ENCODE results near the gene TNFAIP8L3. TPM values are rescaled to one million over a fixed set of nuclear protein-coding genes. Genes with fewer than 3 reads are reported as not detected.
A peak's percentile ranks its signal among the peaks of the same experiment; 100 is the strongest.

The TNFAIP8L3 gene
- total and polyA plus RNA-seq, 2 of the 4 experiments (the other 2 are of a cell fraction) = 0.29 to 0.90 TPM

GRCh38 chr15:51126842-51127241 is 32.1 kb upstream of the TNFAIP8L3 start:
- Histone ChIP-seq H3K4me2 (ENCODE audit: low read depth, low read length) (no peak overlapping the region), H2BK120ac (ENCODE audit: low read depth, low read length) (no peak overlapping the region), H3K36me3 (ENCODE audit: control insufficient read depth, insufficient read depth, low read length) (no peaks in the 10 kb centered on the region), H4K20me1 (ENCODE audit: insufficient read depth, low read length) (no peaks in the 10 kb centered on the region), H3K27ac (ENCODE audit: insufficient read depth, low read length) (no peak overlapping the region), H2AFZ (replicated peaks; ENCODE audit: low read length, poor library complexity) (no peak overlapping the region), H3K4ac (ENCODE audit: low read depth, low read length) (no peak overlapping the region), H3K14ac (replicated peaks; ENCODE audit: low read depth, low read length) (peak overlapping the region; percentile 61; the same call in 1 of the 2 replicates), H2AK5ac (ENCODE audit: low read depth, low read length) (peak overlapping the region; percentile 15; the same call in 1 of the 2 replicates), H3K56ac (ENCODE audit: extremely low read depth, insufficient read depth, low read length) (no peak overlapping the region), H3K9me3 (ENCODE audit: control insufficient read depth, insufficient read depth, low read length) (no peaks in the 10 kb centered on the region; the same call in 1 of the 2 replicates), H2BK15ac (ENCODE audit: low read depth, low read length) (no peak overlapping the region), H2BK20ac (ENCODE audit: low read depth, low read length) (0 out of 2 replicates have a peak overlapping the region, but pooled peaks have one; percentile 6), H2BK5ac (ENCODE audit: low read depth, low read length, poor library complexity, severe bottlenecking) (no peak overlapping the region), H3K79me1 (ENCODE audit: low read depth in 1 of 2, low read length in 2 of 2) (no peaks in the 10 kb centered on the region), H3K27me3 (ENCODE audit: control insufficient read depth, insufficient read depth, low read length) (no peaks in the 10 kb centered on the region), H3K18ac (ENCODE audit: low read depth, low read length) (no peak overlapping the region), H3K9me1 (ENCODE audit: insufficient read depth, low read length) (peaks cover 8% of the 10 kb centered on the region; the same call in 1 of the 2 replicates), H3K9ac (ENCODE audit: low read depth, low read length) (no peak overlapping the region), H3K4me3 (ENCODE audit: insufficient read depth, low read depth, low read length) (no peak overlapping the region), H3K4me1 (ENCODE audit: control insufficient read depth, insufficient read depth, low read length) (peaks cover under 1% of the 10 kb centered on the region), H4K91ac (ENCODE audit: insufficient read depth, low read depth, low read length) (no peak overlapping the region), H4K5ac (ENCODE audit: low read depth, low read length) (no peak overlapping the region), H3K23ac (ENCODE audit: low read depth, low read length) (no peak overlapping the region), H2AK9ac (replicated peaks; ENCODE audit: low read depth, low read length, poor library complexity) (no peak overlapping the region), H4K8ac (ENCODE audit: low read depth in 2 of 2, low read length in 2 of 2) (no peak overlapping the region)
- WGBS, 2 experiments (ENCODE audit: extremely low coverage in 2 of 2, insufficient read length in 1 of 2) = 100% methylated on average over 1 of the region's 3 CpGs; no CpG with 5 or more reads in 1 of the 2 experiments
- in situ Hi-C loops (cut with MboI; ENCODE audit: low sequenced_read_pairs) = no loop called here
- dilution Hi-C loops (cut with HindIII; ENCODE audit: low sequenced_read_pairs, unreplicated experiment) = no loop called here
- intact Hi-C loops (cut with micrococcal nuclease) = no loop called here
- BruUV-seq (replicated peaks) = no TSS peak
- ChIA-PET POLR2A (ENCODE audit: unreplicated experiment) (no interaction called here), CTCF (no interaction called here)
- DNase-seq = no peak
- TF ChIP-seq ELK1 (IDR thresholded peaks at IDR 0.05; ENCODE audit: borderline replicate concordance, low read depth, low read length) (no peak), RAD21 (IDR thresholded peaks at IDR 0.05; ENCODE audit: low read length) (no peak), SMC3 (IDR thresholded peaks at IDR 0.05; ENCODE audit: low read depth, low read length) (no peak), CHD1 (IDR thresholded peaks at IDR 0.05; ENCODE audit: low read depth, low read length) (no peak), RFX5 (IDR thresholded peaks at IDR 0.05; ENCODE audit: low read depth, low read length) (no peak), FOS (IDR thresholded peaks at IDR 0.05; ENCODE audit: low read depth, low read length) (no peak), NFE2L2 (IDR thresholded peaks at IDR 0.05; ENCODE audit: low read depth, low read length) (no peak), MAFK (IDR thresholded peaks at IDR 0.05; ENCODE audit: low read depth, low read length) (no peak), BHLHE40 (IDR thresholded peaks at IDR 0.05; ENCODE audit: low read depth, low read length) (no peak), MAZ (IDR thresholded peaks at IDR 0.05; ENCODE audit: borderline replicate concordance, low read depth, low read length) (no peak), CTCF (conservative IDR thresholded peaks at IDR 0.05; ENCODE audit: low read depth, low read length) (no peak), MXI1 (IDR thresholded peaks at IDR 0.05; ENCODE audit: borderline replicate concordance, low read depth, low read length) (no peak), POLR2A (IDR thresholded peaks at IDR 0.05; ENCODE audit: low read depth, low read length) (no peak), RCOR1 (IDR thresholded peaks at IDR 0.05; ENCODE audit: insufficient replicate concordance, low read length) (no peak), CEBPB (IDR thresholded peaks at IDR 0.05; ENCODE audit: low read depth, low read length) (no peak), USF2 (IDR thresholded peaks at IDR 0.05; ENCODE audit: low read depth, low read length) (no peak)
- ATAC-seq (ENCODE audit: low read depth) = no peak
